ENCODE measurements around the gene ZDHHC13.
"Not testable (repeated sequence)": the region's sequence is repeated elsewhere in the genome, so short reads cannot be mapped to it uniquely, and the experiment has no call there.

The ZDHHC13 gene

GRCh38 chr11:19136884-19137283 lies 19.9 kb downstream of the ZDHHC13 start:
- not testable (repeated sequence) for H3K9ac ChIP-seq (ENCODE audit: low read depth, low read length)

GRCh38 chr11:19145319-19145718 lies 28.4 kb downstream of the ZDHHC13 start:
- no peak overlapping the region for H3K4me3 ChIP-seq (ENCODE audit: low read length)
- no peaks in the 10 kb centered on the region for H3K9me3 ChIP-seq (ENCODE audit: insufficient read depth, low read depth, low read length)
- H3K4me1 ChIP-seq (ENCODE audit: insufficient read depth, low read length): no peaks in the 10 kb centered on the region
- H3K36me3 ChIP-seq (ENCODE audit: insufficient read depth, low read depth, low read length): peaks cover 33% of the 10 kb centered on the region
- no peaks in the 10 kb centered on the region for H3K27me3 ChIP-seq (ENCODE audit: insufficient read depth, low read length)
- H3K9ac ChIP-seq (ENCODE audit: low read depth, low read length): no peak overlapping the region
- no peak overlapping the region for H3K27ac ChIP-seq (ENCODE audit: low read length)

More at GRCh38 chr11:19136884-19137283, 19.9 kb downstream of the ZDHHC13 start:
- Histone ChIP-seq H3K9me3 (ENCODE audit: insufficient read depth, low read depth, low read length) (peaks cover 18% of the 10 kb centered on the region), H3K36me3 (ENCODE audit: insufficient read depth, low read depth, low read length) (peaks cover 11% of the 10 kb centered on the region; the same call in 1 of the 2 replicates)
- H3K27ac ChIP-seq (ENCODE audit: low read length); H3K4me3 ChIP-seq (ENCODE audit: low read length); H3K27me3 ChIP-seq (ENCODE audit: insufficient read depth, low read length); H3K4me1 ChIP-seq (ENCODE audit: insufficient read depth, low read length): not testable (repeated sequence)

DNA sequence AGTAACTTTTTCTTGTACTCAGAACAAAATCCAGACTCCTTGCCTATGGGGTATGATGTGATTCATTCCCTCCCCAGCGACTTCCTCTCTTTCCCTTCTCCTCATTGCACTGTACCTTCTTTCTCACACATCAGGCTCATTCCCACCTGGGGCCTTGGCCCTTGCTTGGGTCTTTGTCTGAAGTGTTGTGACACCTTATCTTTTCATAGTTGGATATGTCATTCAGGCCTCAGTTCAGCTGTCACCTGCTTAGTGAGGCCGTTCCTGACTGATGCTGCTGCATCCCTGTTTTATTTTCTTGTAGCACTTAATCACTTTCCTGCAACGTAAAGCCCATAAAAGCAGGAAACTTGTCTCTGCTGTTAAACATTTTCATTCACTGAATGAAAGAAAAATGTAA lies 39.9 kb downstream of the ZDHHC13 start:
- no peak overlapping the region for H3K9ac ChIP-seq (ENCODE audit: low read depth, low read length)
- H3K27me3 ChIP-seq (ENCODE audit: insufficient read depth, low read length): no peaks in the 10 kb centered on the region
- H3K36me3 ChIP-seq (ENCODE audit: insufficient read depth, low read depth, low read length): peaks cover 77% of the 10 kb centered on the region
- no peak overlapping the region for H3K27ac ChIP-seq (ENCODE audit: low read length)
- no peaks in the 10 kb centered on the region for H3K4me1 ChIP-seq (ENCODE audit: insufficient read depth, low read length)
- H3K4me3 ChIP-seq (ENCODE audit: low read length): no peak overlapping the region
- H3K9me3 ChIP-seq (ENCODE audit: insufficient read depth, low read depth, low read length): no peaks in the 10 kb centered on the region

GRCh38 chr11:19160847-19161246 lies 43.9 kb downstream of the ZDHHC13 start:
- no peak overlapping the region for H3K27ac ChIP-seq (ENCODE audit: low read length)
- no peak overlapping the region for H3K4me3 ChIP-seq (ENCODE audit: low read length)
- H3K9ac ChIP-seq (ENCODE audit: low read depth, low read length): no peak overlapping the region
- no peaks in the 10 kb centered on the region for H3K27me3 ChIP-seq (ENCODE audit: insufficient read depth, low read length)
- H3K9me3 ChIP-seq (ENCODE audit: insufficient read depth, low read depth, low read length): no peaks in the 10 kb centered on the region
- H3K4me1 ChIP-seq (ENCODE audit: insufficient read depth, low read length): no peaks in the 10 kb centered on the region
- H3K36me3 ChIP-seq (ENCODE audit: insufficient read depth, low read depth, low read length): peaks cover 72% of the 10 kb centered on the region

- Histone ChIP-seq H3K4me1 (ENCODE audit: insufficient read depth, low read length) (no peaks in the 10 kb centered on the region), H3K9me3 (ENCODE audit: insufficient read depth, low read depth, low read length) (no peaks in the 10 kb centered on the region), H3K4me3 (ENCODE audit: low read length) (no peak overlapping the region), H3K9ac (ENCODE audit: low read depth, low read length) (no peak overlapping the region), H3K36me3 (ENCODE audit: insufficient read depth, low read depth, low read length) (peaks cover 80% of the 10 kb centered on the region), H3K27ac (ENCODE audit: low read length) (no peak overlapping the region), H3K27me3 (ENCODE audit: insufficient read depth, low read length) (no peaks in the 10 kb centered on the region)
These were observed 44.7 kb downstream of the ZDHHC13 start for GRCh38 chr11:19161651-19162050.

DNA sequence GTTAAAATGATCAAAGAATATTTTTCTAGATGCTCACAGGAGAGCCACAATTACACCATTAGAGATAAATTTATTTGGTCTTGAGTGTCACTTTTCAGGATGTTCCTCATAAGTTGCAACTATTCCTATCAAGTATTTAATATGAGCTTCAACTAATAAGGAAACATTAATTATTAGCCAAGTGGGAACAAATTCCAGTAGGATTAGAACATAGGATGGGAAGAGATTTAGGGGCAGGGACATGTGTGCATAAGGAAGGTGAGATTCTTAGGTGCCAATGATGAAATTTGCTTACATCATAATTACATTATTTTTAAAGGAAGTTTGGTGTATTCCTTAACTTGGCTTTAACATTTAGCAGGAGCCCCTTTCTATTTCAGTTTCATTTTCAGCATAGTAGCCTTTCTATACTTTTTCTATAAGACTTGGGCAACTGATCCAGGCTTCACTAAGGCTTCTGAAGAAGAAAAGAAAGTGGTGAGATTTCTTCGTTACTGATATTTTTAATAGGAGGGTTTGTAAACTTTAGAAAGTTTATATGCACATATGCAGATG lies 46.1 kb downstream of the ZDHHC13 start:
- H3K36me3 ChIP-seq (ENCODE audit: insufficient read depth, low read depth, low read length): peaks cover 80% of the 10 kb centered on the region
- H3K27ac ChIP-seq (ENCODE audit: low read length): no peak overlapping the region
- no peaks in the 10 kb centered on the region for H3K27me3 ChIP-seq (ENCODE audit: insufficient read depth, low read length)
- H3K9me3 ChIP-seq (ENCODE audit: insufficient read depth, low read depth, low read length): no peaks in the 10 kb centered on the region
- no peaks in the 10 kb centered on the region for H3K4me1 ChIP-seq (ENCODE audit: insufficient read depth, low read length)
- no peak overlapping the region for H3K4me3 ChIP-seq (ENCODE audit: low read length)
- H3K9ac ChIP-seq (ENCODE audit: low read depth, low read length): no peak overlapping the region

DNA sequence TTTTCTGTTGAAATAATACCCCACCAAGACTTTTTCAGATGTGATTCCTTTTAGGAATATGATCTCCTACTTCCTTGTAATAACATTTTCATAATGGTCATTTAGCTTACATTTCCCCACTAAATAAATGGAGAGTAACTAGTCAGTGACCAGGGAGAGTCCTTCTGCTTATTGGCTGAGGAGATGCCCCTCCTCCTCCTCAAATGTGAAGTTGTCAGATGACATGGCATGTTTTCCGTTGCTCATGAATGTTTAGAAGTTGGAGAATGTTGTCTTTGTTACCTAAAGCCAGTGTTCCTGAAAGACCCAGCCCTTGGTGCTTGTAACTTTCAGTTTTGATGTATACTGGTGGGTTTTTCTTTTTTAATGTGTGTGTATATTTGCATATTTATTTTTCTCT lies 46.6 kb downstream of the ZDHHC13 start:
- peaks cover 85% of the 10 kb centered on the region for H3K36me3 ChIP-seq (ENCODE audit: insufficient read depth, low read depth, low read length)
- no peaks in the 10 kb centered on the region for H3K4me1 ChIP-seq (ENCODE audit: insufficient read depth, low read length)
- no peak overlapping the region for H3K4me3 ChIP-seq (ENCODE audit: low read length)
- no peaks in the 10 kb centered on the region for H3K27me3 ChIP-seq (ENCODE audit: insufficient read depth, low read length)
- no peak overlapping the region for H3K27ac ChIP-seq (ENCODE audit: low read length)
- no peaks in the 10 kb centered on the region for H3K9me3 ChIP-seq (ENCODE audit: insufficient read depth, low read depth, low read length)
- H3K9ac ChIP-seq (ENCODE audit: low read depth, low read length): no peak overlapping the region

GRCh38 chr11:19164230-19164855 lies 47.4 kb downstream of the ZDHHC13 start:
- Histone ChIP-seq H3K27ac (ENCODE audit: low read length) (no peak overlapping the region), H3K9ac (ENCODE audit: low read depth, low read length) (no peak overlapping the region), H3K36me3 (ENCODE audit: insufficient read depth, low read depth, low read length) (peaks cover 84% of the 10 kb centered on the region), H3K9me3 (ENCODE audit: insufficient read depth, low read depth, low read length) (no peaks in the 10 kb centered on the region), H3K4me1 (ENCODE audit: insufficient read depth, low read length) (no peaks in the 10 kb centered on the region), H3K4me3 (ENCODE audit: low read length) (no peak overlapping the region), H3K27me3 (ENCODE audit: insufficient read depth, low read length) (no peaks in the 10 kb centered on the region)

GRCh38 chr11:19164881-19165280 lies 47.9 kb downstream of the ZDHHC13 start:
- H3K27ac ChIP-seq (ENCODE audit: low read length): no peak overlapping the region
- H3K36me3 ChIP-seq (ENCODE audit: insufficient read depth, low read depth, low read length): peaks cover 84% of the 10 kb centered on the region
- no peak overlapping the region for H3K4me3 ChIP-seq (ENCODE audit: low read length)
- H3K27me3 ChIP-seq (ENCODE audit: insufficient read depth, low read length): no peaks in the 10 kb centered on the region
- H3K9ac ChIP-seq (ENCODE audit: low read depth, low read length): no peak overlapping the region
- H3K9me3 ChIP-seq (ENCODE audit: insufficient read depth, low read depth, low read length): no peaks in the 10 kb centered on the region
- H3K4me1 ChIP-seq (ENCODE audit: insufficient read depth, low read length): no peaks in the 10 kb centered on the region

GRCh38 chr11:19168090-19168489 lies 51.1 kb downstream of the ZDHHC13 start:
- Histone ChIP-seq H3K36me3 (ENCODE audit: insufficient read depth, low read depth, low read length) (peaks cover 90% of the 10 kb centered on the region), H3K27ac (ENCODE audit: low read length) (no peak overlapping the region), H3K27me3 (ENCODE audit: insufficient read depth, low read length) (no peaks in the 10 kb centered on the region), H3K4me3 (ENCODE audit: low read length) (no peak overlapping the region), H3K9me3 (ENCODE audit: insufficient read depth, low read depth, low read length) (no peaks in the 10 kb centered on the region), H3K4me1 (ENCODE audit: insufficient read depth, low read length) (no peaks in the 10 kb centered on the region), H3K9ac (ENCODE audit: low read depth, low read length) (no peak overlapping the region)

GRCh38 chr11:19173004-19173689 lies 56.2 kb downstream of the ZDHHC13 start:
- Histone ChIP-seq H3K4me3 (ENCODE audit: low read length) (no peak overlapping the region), H3K4me1 (ENCODE audit: insufficient read depth, low read length) (no peaks in the 10 kb centered on the region), H3K9me3 (ENCODE audit: insufficient read depth, low read depth, low read length) (no peaks in the 10 kb centered on the region), H3K36me3 (ENCODE audit: insufficient read depth, low read depth, low read length) (peaks cover 84% of the 10 kb centered on the region), H3K27ac (ENCODE audit: low read length) (no peak overlapping the region), H3K9ac (ENCODE audit: low read depth, low read length) (no peak overlapping the region), H3K27me3 (ENCODE audit: insufficient read depth, low read length) (no peaks in the 10 kb centered on the region)

Measured in iPS-20b (cell line).